GM12875 (cell line): Measurements from ENCODE around the gene REC8.

ENCODE experiments used
- H3K4me3 ChIP-seq: one replicate; pipeline ENCODE4 v1.5.1; 2011; ENCODE audit warnings: low read depth, low read length, control low read depth
- TF ChIP-seq, protein P1 (sequence below): IDR thresholded peaks from 2 replicates; pipeline ENCODE4 v1.5.1; 2011; ENCODE audit warnings: low read depth, mild to moderate bottlenecking, control low read depth, inconsistent platforms, low read length, moderate library complexity, borderline replicate concordance; ENCODE audit not compliant: insufficient read depth

Gene REC8

DNA sequence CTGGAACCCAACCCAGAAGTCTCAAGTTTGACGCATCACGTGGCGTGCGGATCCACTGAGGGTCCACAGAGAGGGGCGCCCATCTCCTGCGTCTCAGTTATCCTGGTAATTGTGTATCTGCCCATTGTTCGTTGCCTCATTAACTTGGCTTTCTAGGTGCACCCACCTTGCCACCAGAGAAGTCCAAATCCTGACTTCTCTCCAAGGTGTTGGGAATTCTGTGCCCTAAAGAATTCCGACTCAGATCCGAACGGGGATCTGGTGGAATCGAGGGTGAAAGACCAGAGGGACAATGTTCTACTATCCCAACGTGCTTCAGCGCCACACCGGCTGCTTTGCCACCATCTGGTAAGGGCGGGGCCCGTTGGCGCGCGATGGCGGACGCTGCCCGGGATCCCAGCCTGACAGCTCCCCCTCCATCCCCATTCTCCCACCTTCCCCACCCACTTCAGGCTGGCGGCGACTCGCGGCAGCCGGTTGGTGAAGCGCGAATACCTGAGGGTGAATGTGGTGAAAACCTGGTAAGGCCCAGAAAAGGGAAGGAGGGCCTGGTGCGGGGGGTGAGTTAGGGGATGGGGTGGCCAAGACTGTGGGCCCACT, 481 bp downstream of the REC8 start:
- H3K4me3 ChIP-seq = peak overlapping the region; percentile 72

GRCh38 chr14:24172871-24173281, 996 bp downstream of the REC8 start:
- TF ChIP-seq, protein P1, sequence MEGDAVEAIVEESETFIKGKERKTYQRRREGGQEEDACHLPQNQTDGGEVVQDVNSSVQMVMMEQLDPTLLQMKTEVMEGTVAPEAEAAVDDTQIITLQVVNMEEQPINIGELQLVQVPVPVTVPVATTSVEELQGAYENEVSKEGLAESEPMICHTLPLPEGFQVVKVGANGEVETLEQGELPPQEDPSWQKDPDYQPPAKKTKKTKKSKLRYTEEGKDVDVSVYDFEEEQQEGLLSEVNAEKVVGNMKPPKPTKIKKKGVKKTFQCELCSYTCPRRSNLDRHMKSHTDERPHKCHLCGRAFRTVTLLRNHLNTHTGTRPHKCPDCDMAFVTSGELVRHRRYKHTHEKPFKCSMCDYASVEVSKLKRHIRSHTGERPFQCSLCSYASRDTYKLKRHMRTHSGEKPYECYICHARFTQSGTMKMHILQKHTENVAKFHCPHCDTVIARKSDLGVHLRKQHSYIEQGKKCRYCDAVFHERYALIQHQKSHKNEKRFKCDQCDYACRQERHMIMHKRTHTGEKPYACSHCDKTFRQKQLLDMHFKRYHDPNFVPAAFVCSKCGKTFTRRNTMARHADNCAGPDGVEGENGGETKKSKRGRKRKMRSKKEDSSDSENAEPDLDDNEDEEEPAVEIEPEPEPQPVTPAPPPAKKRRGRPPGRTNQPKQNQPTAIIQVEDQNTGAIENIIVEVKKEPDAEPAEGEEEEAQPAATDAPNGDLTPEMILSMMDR = no peak
- H3K4me3 ChIP-seq = peak overlapping the region; percentile 72

More for the DNA sequence above, 481 bp downstream of the REC8 start:
- TF ChIP-seq, protein P1 = no peak

DNA sequence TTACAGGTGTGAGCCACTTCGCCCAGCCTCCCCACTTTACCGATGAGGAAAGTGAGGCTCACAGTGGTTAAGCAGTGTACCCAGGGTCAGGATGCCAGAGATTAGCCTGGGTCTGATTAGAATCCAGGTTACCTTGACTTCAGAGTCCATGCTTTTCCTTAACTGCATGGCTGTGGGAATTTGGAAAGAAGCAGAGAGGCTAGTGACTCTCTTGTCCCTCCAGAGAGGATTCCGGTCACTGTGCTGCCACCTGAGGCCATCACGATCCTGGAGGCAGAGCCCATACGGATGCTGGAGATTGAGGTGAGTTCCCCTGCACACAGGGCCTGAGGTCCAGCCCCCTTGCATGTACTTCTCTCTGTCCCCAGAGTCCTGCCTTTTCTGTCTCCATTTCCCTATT, 4.7 kb downstream of the REC8 start:
- TF ChIP-seq, protein P1 = no peak
- H3K4me3 ChIP-seq = no peak overlapping the region

DNA sequence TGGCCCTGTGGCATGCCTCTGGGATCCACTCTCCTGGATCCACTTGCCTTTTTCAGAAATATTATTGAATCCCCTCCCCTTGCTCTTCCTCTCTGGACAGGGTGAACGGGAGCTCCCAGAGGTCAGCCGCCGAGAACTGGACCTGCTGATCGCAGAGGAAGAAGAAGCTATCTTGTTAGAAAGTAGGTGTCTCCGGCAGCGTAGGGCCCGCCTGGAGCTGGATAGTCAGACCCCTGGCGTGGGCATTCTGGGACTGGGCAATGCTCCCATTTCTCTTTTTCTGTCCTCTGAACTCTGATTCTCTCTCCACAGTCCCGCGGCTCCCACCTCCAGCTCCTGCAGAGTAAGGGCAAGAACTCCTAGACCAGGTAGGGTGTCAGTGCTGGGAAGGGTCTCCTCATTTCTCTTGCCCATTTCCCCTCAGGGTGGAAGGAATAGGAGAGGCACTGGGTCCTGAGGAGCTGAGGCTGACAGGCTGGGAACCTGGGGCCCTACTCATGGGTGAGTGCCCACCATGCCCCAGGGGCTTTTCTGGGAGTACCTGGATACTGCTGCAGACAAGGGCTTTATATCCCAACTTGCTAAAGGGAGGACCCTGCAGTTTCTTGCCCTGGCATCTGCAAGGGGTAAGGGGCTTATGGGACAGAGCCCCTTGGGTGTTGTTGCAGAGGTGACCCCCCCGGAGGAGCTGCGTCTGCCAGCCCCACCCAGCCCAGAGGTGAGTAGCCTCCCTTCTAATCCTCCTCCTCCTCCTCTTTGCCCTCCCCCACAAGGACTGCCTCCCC, 5.4 kb downstream of the REC8 start:
- TF ChIP-seq, protein P1 = no peak
- H3K4me3 ChIP-seq = no peak overlapping the region

DNA sequence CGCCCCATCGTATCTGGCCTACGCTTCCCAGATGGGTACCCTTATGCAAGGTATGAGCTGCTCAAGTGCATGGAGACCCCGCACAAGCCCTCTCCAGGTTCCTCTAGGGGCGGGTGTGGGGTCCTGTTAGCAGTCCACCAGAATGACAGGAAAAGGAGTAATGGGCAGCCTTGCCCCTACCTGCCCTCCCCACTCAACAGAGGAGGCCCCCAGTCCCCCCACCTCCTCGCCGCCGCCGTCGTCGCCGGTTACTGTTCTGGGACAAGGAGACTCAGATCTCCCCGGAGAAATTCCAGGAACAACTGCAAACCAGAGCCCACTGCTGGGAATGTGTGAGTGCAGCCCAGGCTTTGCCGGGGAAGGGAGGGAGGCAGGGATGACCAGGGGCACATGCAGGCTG, 6.0 kb downstream of the REC8 start:
- H3K4me3 ChIP-seq = no peak overlapping the region
- TF ChIP-seq, protein P1 = no peak

DNA sequence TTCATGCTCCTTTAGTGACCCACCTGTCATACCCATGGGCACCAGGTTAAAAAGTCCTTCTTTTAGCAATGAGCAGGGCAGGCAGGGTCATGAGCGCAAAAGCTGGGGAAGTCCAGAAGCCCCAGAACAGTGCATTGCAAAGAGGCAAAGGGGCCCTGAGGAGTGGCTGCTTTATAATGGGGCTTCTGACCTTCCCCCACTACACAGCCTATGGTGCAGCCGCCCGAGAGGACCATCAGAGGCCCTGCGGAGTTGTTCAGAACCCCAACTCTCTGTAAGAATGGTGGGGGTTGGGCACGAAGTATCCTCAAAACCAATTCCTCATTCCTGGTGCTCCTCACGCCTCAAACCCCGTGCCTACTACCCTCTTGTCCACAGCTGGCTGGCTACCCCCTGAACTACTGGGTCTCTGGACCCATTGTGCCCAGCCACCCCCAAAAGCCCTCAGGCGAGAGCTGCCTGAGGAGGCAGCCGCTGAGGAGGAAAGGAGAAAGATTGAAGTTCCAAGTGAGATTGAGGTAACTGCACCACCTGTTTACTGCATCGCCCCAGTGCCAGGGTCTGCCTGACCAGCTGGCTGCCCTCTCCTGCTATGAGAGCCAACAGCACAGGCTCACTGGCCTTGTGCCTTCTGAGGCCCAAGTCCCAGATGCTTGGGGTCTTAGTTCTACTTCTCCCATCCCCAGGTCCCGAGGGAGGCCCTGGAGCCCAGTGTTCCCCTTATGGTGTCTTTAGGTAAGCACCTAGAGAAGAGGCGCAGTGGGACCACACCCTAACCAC, 6.7 kb downstream of the REC8 start:
- TF ChIP-seq, protein P1 = no peak

More for the DNA sequence above, 6.7 kb downstream of the REC8 start:
- no peak overlapping the region for H3K4me3 ChIP-seq
